Stimulated activated memory B cell treated with anti-CD40 and anti-IgM and Interleukin-4, amounts not matched to agents 10 μg/mL and 1 μg/mL and 100 μg/mL, for 72 hours (primary cell): ENCODE measurements around the gene SLC6A8.
"Not testable (repeated sequence)": the region's sequence is repeated elsewhere in the genome, so short reads cannot be mapped to it uniquely, and the experiment has no call there.

Experiments
- ATAC-seq: fragments of 150-1000 bp; cut with Tn5 transposase; 2 replicates; pipeline ENCODE4 v1.10.0; 2021
- H3K27ac Mint-ChIP-seq: one replicate; pipeline ENCODE4 v1.8.0; 2022; ENCODE audit warnings: mild to moderate bottlenecking, mixed read lengths
- H3K27me3 Mint-ChIP-seq: one replicate; pipeline ENCODE4 v1.8.0; 2022; ENCODE audit warnings: mixed read lengths
- H3K36me3 Mint-ChIP-seq: one replicate; pipeline ENCODE4 v1.8.0; 2022; ENCODE audit warnings: mixed read lengths
- H3K4me1 Mint-ChIP-seq: one replicate; pipeline ENCODE4 v1.8.0; 2022; ENCODE audit warnings: mixed read lengths
- H3K4me3 Mint-ChIP-seq: one replicate; pipeline ENCODE4 v1.8.0; 2022; ENCODE audit warnings: mild to moderate bottlenecking, moderate library complexity, mixed read lengths
- H3K9me3 Mint-ChIP-seq: one replicate; pipeline ENCODE4 v1.8.0; 2022; ENCODE audit warnings: mixed read lengths

SLC6A8 gene

GRCh38 chrX:153693216-153694086 is 5.7 kb downstream of the SLC6A8 start:
- ATAC-seq, result no peak
- Mint-ChIP-seq H3K36me3 (peaks cover 23% of the 10 kb centered on the region), H3K27me3 (peaks cover 10% of the 10 kb centered on the region), H3K27ac (no peak overlapping the region), H3K4me3 (no peak overlapping the region), H3K4me1 (no peaks in the 10 kb centered on the region), H3K9me3 (no peaks in the 10 kb centered on the region)

GRCh38 chrX:153694256-153694655 is 6.5 kb downstream of the SLC6A8 start:
- H3K9me3 Mint-ChIP-seq, H3K27me3 Mint-ChIP-seq, H3K4me1 Mint-ChIP-seq, H3K27ac Mint-ChIP-seq, H3K4me3 Mint-ChIP-seq, ATAC-seq: not testable (repeated sequence)
- peaks cover 27% of the 10 kb centered on the region for H3K36me3 Mint-ChIP-seq

- Mint-ChIP-seq H3K27me3 (peaks cover 9% of the 10 kb centered on the region), H3K4me1 (no peaks in the 10 kb centered on the region), H3K4me3 (no peak overlapping the region), H3K36me3 (peaks cover 27% of the 10 kb centered on the region), H3K27ac (no peak overlapping the region), H3K9me3 (no peaks in the 10 kb centered on the region)
- no peak for ATAC-seq
Observed at GRCh38 chrX:153694687-153695270, 7.1 kb downstream of the SLC6A8 start.

DNA sequence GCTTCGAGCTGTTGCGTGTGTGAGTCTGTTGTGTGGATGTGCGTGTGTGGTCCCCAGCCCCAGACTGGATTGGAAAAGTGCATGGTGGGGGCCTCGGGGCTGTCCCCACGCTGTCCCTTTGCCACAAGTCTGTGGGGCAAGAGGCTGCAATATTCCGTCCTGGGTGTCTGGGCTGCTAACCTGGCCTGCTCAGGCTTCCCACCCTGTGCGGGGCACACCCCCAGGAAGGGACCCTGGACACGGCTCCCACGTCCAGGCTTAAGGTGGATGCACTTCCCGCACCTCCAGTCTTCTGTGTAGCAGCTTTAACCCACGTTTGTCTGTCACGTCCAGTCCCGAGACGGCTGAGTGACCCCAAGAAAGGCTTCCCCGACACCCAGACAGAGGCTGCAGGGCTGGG is 8.4 kb downstream of the SLC6A8 start:
- Mint-ChIP-seq H3K4me1 (no peaks in the 10 kb centered on the region), H3K36me3 (peaks cover 37% of the 10 kb centered on the region), H3K9me3 (no peaks in the 10 kb centered on the region), H3K27me3 (no peaks in the 10 kb centered on the region), H3K4me3 (no peak overlapping the region), H3K27ac (no peak overlapping the region)
- no peak for ATAC-seq

- not testable (repeated sequence) for H3K27ac Mint-ChIP-seq, H3K9me3 Mint-ChIP-seq, H3K27me3 Mint-ChIP-seq
Observed at GRCh38 chrX:153696538-153696937, 8.8 kb downstream of the SLC6A8 start.

GRCh38 chrX:153696986-153697722 is 9.4 kb downstream of the SLC6A8 start:
- not testable (repeated sequence) for H3K27me3 Mint-ChIP-seq, H3K4me1 Mint-ChIP-seq, ATAC-seq, H3K9me3 Mint-ChIP-seq, H3K27ac Mint-ChIP-seq, H3K4me3 Mint-ChIP-seq
- peaks cover 37% of the 10 kb centered on the region for H3K36me3 Mint-ChIP-seq

More at GRCh38 chrX:153696538-153696937, 8.8 kb downstream of the SLC6A8 start:
- not testable (repeated sequence) for H3K4me1 Mint-ChIP-seq, ATAC-seq, H3K4me3 Mint-ChIP-seq
- peaks cover 37% of the 10 kb centered on the region for H3K36me3 Mint-ChIP-seq

GRCh38 chrX:153697924-153698865 is 10.5 kb downstream of the SLC6A8 start:
- H3K27me3 Mint-ChIP-seq, result no peaks in the 10 kb centered on the region
- ATAC-seq, result no peak
- no peak overlapping the region for H3K27ac Mint-ChIP-seq
- no peaks in the 10 kb centered on the region for H3K4me1 Mint-ChIP-seq
- no peak overlapping the region for H3K4me3 Mint-ChIP-seq
- H3K9me3 Mint-ChIP-seq, result no peaks in the 10 kb centered on the region
- H3K36me3 Mint-ChIP-seq, result peaks cover 43% of the 10 kb centered on the region

GRCh38 chrX:153699210-153699783 is 11.6 kb downstream of the SLC6A8 start:
- not testable (repeated sequence) for H3K4me3 Mint-ChIP-seq, H3K9me3 Mint-ChIP-seq, H3K27ac Mint-ChIP-seq, ATAC-seq, H3K27me3 Mint-ChIP-seq, H3K4me1 Mint-ChIP-seq
- H3K36me3 Mint-ChIP-seq, result peaks cover 46% of the 10 kb centered on the region

DNA sequence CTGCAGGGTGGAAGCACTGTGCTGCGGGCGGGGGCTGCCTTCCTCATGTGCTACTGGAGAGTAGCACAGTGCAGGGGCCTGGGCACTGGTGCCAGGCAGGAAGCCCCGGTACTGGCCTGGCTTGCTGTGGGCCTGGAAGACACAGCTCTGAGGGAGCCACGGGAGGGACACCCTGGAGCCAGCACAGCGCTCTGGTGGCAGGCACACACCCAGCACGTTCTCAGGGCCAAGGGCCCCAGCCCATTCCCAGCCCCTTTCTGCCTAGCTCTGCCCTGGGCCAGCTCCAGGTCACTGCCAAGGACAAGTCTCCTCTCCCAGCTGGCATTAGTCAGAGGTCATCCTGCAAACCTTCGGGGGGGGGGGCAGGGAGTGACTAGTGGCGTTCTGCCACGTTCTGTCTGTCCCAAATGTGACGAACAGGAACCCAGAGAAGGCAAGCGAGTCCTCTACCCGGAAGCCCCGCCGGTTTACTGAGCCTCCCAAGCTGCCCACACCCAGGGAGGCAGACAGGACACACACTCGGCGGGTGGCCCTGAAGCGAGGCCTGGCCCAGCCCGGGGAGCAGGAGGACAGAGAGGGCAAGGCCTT is 12.2 kb downstream of the SLC6A8 start:
- not testable (repeated sequence) for H3K9me3 Mint-ChIP-seq, H3K4me3 Mint-ChIP-seq, H3K27me3 Mint-ChIP-seq, ATAC-seq, H3K27ac Mint-ChIP-seq, H3K4me1 Mint-ChIP-seq
- H3K36me3 Mint-ChIP-seq, result peaks cover 45% of the 10 kb centered on the region

DNA sequence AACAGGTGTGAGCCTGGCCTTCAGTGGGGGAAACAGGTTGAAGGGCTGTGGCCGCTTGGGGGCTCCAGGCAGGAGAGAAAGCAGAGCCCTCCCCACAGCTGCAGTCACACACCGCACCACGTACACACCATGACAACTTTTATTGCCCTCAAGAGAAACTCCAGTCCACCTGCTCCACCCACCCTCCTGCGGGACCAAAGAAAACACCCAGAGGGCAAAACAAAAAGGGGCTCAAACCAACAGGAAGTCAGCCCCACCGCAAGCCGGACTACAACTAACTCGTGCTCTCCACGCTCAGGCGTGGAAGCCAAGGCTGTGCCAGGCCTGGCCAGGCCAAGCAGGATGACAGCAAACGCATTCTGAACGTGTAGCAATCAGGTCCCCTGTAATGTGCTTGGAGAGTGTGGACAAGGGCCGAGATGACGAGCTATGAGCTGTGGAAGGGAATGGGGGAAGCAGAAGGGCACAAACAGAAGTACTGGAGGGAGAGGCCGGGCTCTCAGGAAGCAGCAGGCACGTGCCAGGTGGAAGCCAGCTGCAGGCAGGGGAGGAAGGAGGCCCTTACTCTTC is 12.7 kb downstream of the SLC6A8 start:
- H3K27ac Mint-ChIP-seq, result no peak overlapping the region
- ATAC-seq, result no peak
- H3K9me3 Mint-ChIP-seq, result no peaks in the 10 kb centered on the region
- no peaks in the 10 kb centered on the region for H3K27me3 Mint-ChIP-seq
- peaks cover 45% of the 10 kb centered on the region for H3K36me3 Mint-ChIP-seq
- no peaks in the 10 kb centered on the region for H3K4me1 Mint-ChIP-seq
- H3K4me3 Mint-ChIP-seq, result no peak overlapping the region

- Mint-ChIP-seq H3K27me3 (no peaks in the 10 kb centered on the region), H3K4me1 (no peaks in the 10 kb centered on the region), H3K36me3 (peaks cover 45% of the 10 kb centered on the region), H3K27ac (no peak overlapping the region), H3K4me3 (no peak overlapping the region), H3K9me3 (no peaks in the 10 kb centered on the region)
- ATAC-seq, result no peak
Observed at GRCh38 chrX:153700967-153701366, 13.2 kb downstream of the SLC6A8 start.

- ATAC-seq, result no peak
- Mint-ChIP-seq H3K27me3 (no peaks in the 10 kb centered on the region), H3K4me1 (peaks cover 5% of the 10 kb centered on the region), H3K36me3 (peaks cover 50% of the 10 kb centered on the region), H3K27ac (no peak overlapping the region), H3K9me3 (no peaks in the 10 kb centered on the region), H3K4me3 (no peak overlapping the region)
Observed at GRCh38 chrX:153701706-153702105, 14.0 kb downstream of the SLC6A8 start.

GRCh38 chrX:153702336-153703035 is 14.8 kb downstream of the SLC6A8 start:
- Mint-ChIP-seq H3K4me3 (no peak overlapping the region), H3K27ac (no peak overlapping the region), H3K9me3 (no peaks in the 10 kb centered on the region), H3K36me3 (peaks cover 47% of the 10 kb centered on the region), H3K27me3 (no peaks in the 10 kb centered on the region), H3K4me1 (peaks cover 6% of the 10 kb centered on the region)
- no peak for ATAC-seq
